Karpas-422 (cell line): ENCODE data around the gene ID1. TPM values are rescaled to one million over a fixed set of nuclear protein-coding genes. Genes with fewer than 3 reads are reported as not detected.

Source experiments
- DNase-seq: peaks from one replicate; pipeline ENCODE4 v3.0.0-alpha.2; 2015
- H2AFZ ChIP-seq: fragments of 200-600 bp; sonication (generic); 2 replicates; pipeline ENCODE4 v1.6.1; 2014; ENCODE audit warnings: antibody characterized with exemption, low read length, mixed read lengths
- H3K27ac ChIP-seq: fragments of 200-600 bp; sonication (generic); 2 replicates; pipeline ENCODE4 v1.5.1; 2014; ENCODE audit warnings: mild to moderate bottlenecking, low read length, moderate library complexity
- H3K27me3 ChIP-seq: fragments of 200-600 bp; sonication (generic); 2 replicates; pipeline ENCODE4 v1.6.1; 2014; ENCODE audit warnings: low read length, mixed read lengths
- H3K36me3 ChIP-seq: fragments of 200-600 bp; sonication (generic); 2 replicates; pipeline ENCODE4 v1.6.1; 2014; ENCODE audit warnings: low read length, mixed read lengths; ENCODE audit not compliant: insufficient read depth
- H3K4me1 ChIP-seq: fragments of 200-600 bp; sonication (generic); 2 replicates; pipeline ENCODE4 v1.6.1; 2014; ENCODE audit warnings: mild to moderate bottlenecking, low read length, mixed read lengths
- H3K4me2 ChIP-seq: fragments of 200-600 bp; sonication (generic); 2 replicates; pipeline ENCODE4 v1.6.1; 2014; ENCODE audit warnings: low read length, low read depth, mild to moderate bottlenecking; ENCODE audit not compliant: poor library complexity, severe bottlenecking
- H3K4me3 ChIP-seq: fragments of 200-600 bp; sonication (generic); 2 replicates; pipeline ENCODE4 v1.5.1; 2014; ENCODE audit warnings: mild to moderate bottlenecking, antibody characterized with exemption, low read length, mixed read lengths
- H3K79me2 ChIP-seq: fragments of 200-600 bp; sonication (generic); 2 replicates; pipeline ENCODE4 v1.6.1; 2014; ENCODE audit warnings: mild to moderate bottlenecking, low read length, mixed read lengths
- H3K9ac ChIP-seq: fragments of 200-600 bp; sonication (generic); 2 replicates; pipeline ENCODE4 v1.6.0; 2014; ENCODE audit warnings: low read length
- H3K9me2 ChIP-seq: fragments of 200-600 bp; sonication (generic), shearing (Covaris generic); replicated peaks from 2 replicates; pipeline ENCODE4 v1.6.0; 2014; ENCODE audit warnings: mild to moderate bottlenecking, low read length, moderate library complexity; ENCODE audit not compliant: insufficient read depth
- H3K9me3 ChIP-seq: fragments of 300-700, 200-600 bp; sonication (generic); 2 replicates; pipeline ENCODE4 v1.6.1; 2014; ENCODE audit warnings: low read length, mixed read lengths
- H4K20me1 ChIP-seq: fragments of 200-600 bp; sonication (generic); 2 replicates; pipeline ENCODE4 v1.6.1; 2014; ENCODE audit warnings: mild to moderate bottlenecking, antibody characterized with exemption, low read length, low read depth; ENCODE audit not compliant: insufficient read depth
- total RNA-seq: library from RNA; depleted of rRNA; stranded (reverse); fragments of >200 nt; shearing (Covaris generic); gene quantifications from 2 replicates; pipeline ENCODE4 v1.2.3, GENCODE V29; 2014; ENCODE audit warnings: low replicate concordance

Gene ID1
- total RNA-seq, 1 experiment from 2014 or later = 5.0 TPM

GRCh38 chr20:31630187-31630790 lies 25.2 kb downstream of the ID1 start:
- no peaks in the 10 kb centered on the region for H3K36me3 ChIP-seq
- H3K79me2 ChIP-seq = no peaks in the 10 kb centered on the region
- H3K9ac ChIP-seq = no peak overlapping the region
- no peak overlapping the region for H3K4me3 ChIP-seq
- no peak overlapping the region for H3K4me2 ChIP-seq
- no peaks in the 10 kb centered on the region for H3K9me2 ChIP-seq
- DNase-seq = no peak
- no peak overlapping the region for H3K27ac ChIP-seq
- H3K4me1 ChIP-seq = no peaks in the 10 kb centered on the region
- no peaks in the 10 kb centered on the region for H3K9me3 ChIP-seq
- no peaks in the 10 kb centered on the region for H3K27me3 ChIP-seq
- H4K20me1 ChIP-seq = no peaks in the 10 kb centered on the region
- H2AFZ ChIP-seq = no peak overlapping the region

GRCh38 chr20:31632548-31633338 lies 27.7 kb downstream of the ID1 start:
- no peak overlapping the region for H3K27ac ChIP-seq
- no peaks in the 10 kb centered on the region for H3K9me3 ChIP-seq
- H3K9me2 ChIP-seq = no peaks in the 10 kb centered on the region
- no peaks in the 10 kb centered on the region for H3K27me3 ChIP-seq
- H3K4me1 ChIP-seq = no peaks in the 10 kb centered on the region
- H3K36me3 ChIP-seq = no peaks in the 10 kb centered on the region
- no peak overlapping the region for H2AFZ ChIP-seq
- H3K9ac ChIP-seq = no peak overlapping the region
- no peak overlapping the region for H3K4me2 ChIP-seq
- no peak for DNase-seq
- H3K4me3 ChIP-seq = no peak overlapping the region
- no peaks in the 10 kb centered on the region for H4K20me1 ChIP-seq
- H3K79me2 ChIP-seq = no peaks in the 10 kb centered on the region

- H3K79me2 ChIP-seq = no peaks in the 10 kb centered on the region
- H3K9ac ChIP-seq = no peak overlapping the region
- no peak overlapping the region for H2AFZ ChIP-seq
- H3K27ac ChIP-seq = no peak overlapping the region
- H3K9me3 ChIP-seq = no peaks in the 10 kb centered on the region
- H3K36me3 ChIP-seq = no peaks in the 10 kb centered on the region
- no peaks in the 10 kb centered on the region for H3K9me2 ChIP-seq
- no peaks in the 10 kb centered on the region for H3K4me1 ChIP-seq
- H3K4me3 ChIP-seq = no peak overlapping the region
- no peak for DNase-seq
- H4K20me1 ChIP-seq = no peaks in the 10 kb centered on the region
- no peak overlapping the region for H3K4me2 ChIP-seq
- H3K27me3 ChIP-seq = no peaks in the 10 kb centered on the region
Measured at GRCh38 chr20:31633339-31633914, 28.3 kb downstream of the ID1 start.

- Histone ChIP-seq H3K27ac (no peak within 1 kb of the TSS), H3K4me3 (no peak within 1 kb of the TSS), H3K4me2 (no peak within 1 kb of the TSS), H3K4me1 (no peaks in the 10 kb centered on the region), H3K36me3 (no peaks in the 10 kb centered on the region), H2AFZ (no peak within 1 kb of the TSS), H3K9me3 (no peaks in the 10 kb centered on the region), H3K9ac (no peak within 1 kb of the TSS), H3K79me2 (no peaks in the 10 kb centered on the region), H4K20me1 (no peaks in the 10 kb centered on the region), H3K9me2 (no peaks in the 10 kb centered on the region), H3K27me3 (no peaks in the 10 kb centered on the region)
- DNase-seq = no peak
Measured at GRCh38 chr20:31637660-31638059, 32.6 kb downstream of the ID1 start, which contains the start of gene COX4I2. COX4I2 (plus strand) TSS chr20:31637912; CDS start chr20:31639018, 1,106 bp downstream.

GRCh38 chr20:31638317-31638716 lies 33.2 kb downstream of the ID1 start:
- Histone ChIP-seq H3K4me2 (no peak overlapping the region), H3K9me2 (no peaks in the 10 kb centered on the region), H3K36me3 (no peaks in the 10 kb centered on the region), H3K9ac (no peak overlapping the region), H3K4me3 (no peak overlapping the region), H3K4me1 (no peaks in the 10 kb centered on the region), H3K79me2 (no peaks in the 10 kb centered on the region), H4K20me1 (no peaks in the 10 kb centered on the region), H2AFZ (no peak overlapping the region), H3K9me3 (no peaks in the 10 kb centered on the region), H3K27me3 (no peaks in the 10 kb centered on the region), H3K27ac (no peak overlapping the region)
- DNase-seq = no peak

- Histone ChIP-seq H3K4me1 (no peaks in the 10 kb centered on the region), H2AFZ (no peak overlapping the region), H4K20me1 (no peaks in the 10 kb centered on the region), H3K27me3 (no peaks in the 10 kb centered on the region), H3K27ac (no peak overlapping the region), H3K4me3 (no peak overlapping the region), H3K4me2 (no peak overlapping the region), H3K9ac (no peak overlapping the region), H3K36me3 (no peaks in the 10 kb centered on the region), H3K9me3 (no peaks in the 10 kb centered on the region), H3K9me2 (no peaks in the 10 kb centered on the region), H3K79me2 (no peaks in the 10 kb centered on the region)
- no peak for DNase-seq
Measured at GRCh38 chr20:31638816-31639215, 33.7 kb downstream of the ID1 start.

GRCh38 chr20:31640259-31640658 lies 35.2 kb downstream of the ID1 start:
- no peaks in the 10 kb centered on the region for H3K4me1 ChIP-seq
- H3K79me2 ChIP-seq = no peaks in the 10 kb centered on the region
- no peak overlapping the region for H3K4me2 ChIP-seq
- no peak overlapping the region for H3K27ac ChIP-seq
- H2AFZ ChIP-seq = no peak overlapping the region
- no peak overlapping the region for H3K9ac ChIP-seq
- H3K9me3 ChIP-seq = no peaks in the 10 kb centered on the region
- DNase-seq = no peak
- H3K4me3 ChIP-seq = no peak overlapping the region
- no peaks in the 10 kb centered on the region for H3K9me2 ChIP-seq
- no peaks in the 10 kb centered on the region for H3K36me3 ChIP-seq
- H4K20me1 ChIP-seq = no peaks in the 10 kb centered on the region
- H3K27me3 ChIP-seq = no peaks in the 10 kb centered on the region

- Histone ChIP-seq H3K9ac (no peak overlapping the region), H3K4me3 (no peak overlapping the region), H2AFZ (no peak overlapping the region), H3K4me2 (no peak overlapping the region), H3K79me2 (no peaks in the 10 kb centered on the region), H4K20me1 (no peaks in the 10 kb centered on the region), H3K9me3 (no peaks in the 10 kb centered on the region), H3K4me1 (no peaks in the 10 kb centered on the region), H3K27me3 (no peaks in the 10 kb centered on the region), H3K9me2 (no peaks in the 10 kb centered on the region), H3K27ac (no peak overlapping the region), H3K36me3 (no peaks in the 10 kb centered on the region)
- no peak for DNase-seq
Measured at GRCh38 chr20:31641391-31641790, 36.3 kb downstream of the ID1 start.
